ENCODE results near the gene AGGF1.
"Not testable (repeated sequence)": the region's sequence is repeated elsewhere in the genome, so short reads cannot be mapped to it uniquely, and the experiment has no call there.

AGGF1 gene

GRCh38 chr5:77066184-77066583 lies 36.0 kb downstream of the AGGF1 start:
- H3K27ac ChIP-seq: no peak overlapping the region
- no peak for TF ChIP-seq ZFX (IDR thresholded peaks at IDR 0.05)

DNA sequence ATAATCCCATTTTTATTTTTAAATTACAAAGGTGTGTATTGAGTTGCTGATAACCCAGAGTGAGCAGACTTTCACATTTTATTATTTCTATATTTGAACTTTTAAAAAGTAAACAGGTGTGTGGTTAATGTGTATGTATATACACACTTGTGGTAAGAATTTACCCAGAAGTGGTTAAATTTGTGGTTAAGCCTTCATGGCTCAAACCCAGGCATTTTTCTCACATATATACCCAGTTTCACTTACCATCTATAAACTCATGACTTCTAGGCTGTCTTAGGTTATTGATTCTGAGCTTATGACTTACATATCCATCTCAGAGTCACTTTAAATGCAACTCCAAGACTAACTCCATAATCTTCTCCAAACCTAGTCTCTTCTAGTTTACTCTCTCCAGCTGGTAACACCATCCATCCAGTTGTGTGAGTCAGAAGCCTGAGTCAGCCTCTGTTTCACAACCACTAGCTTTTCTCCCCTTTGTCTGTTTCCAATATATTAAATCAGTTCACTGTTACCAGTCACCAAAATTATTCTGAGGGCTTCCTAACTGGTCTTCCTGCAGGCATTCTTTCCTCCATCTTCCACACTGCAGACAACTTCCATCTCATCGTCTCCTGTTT lies 36.7 kb downstream of the AGGF1 start:
- H3K27ac ChIP-seq: no peak overlapping the region
- TF ChIP-seq CTCF (conservative IDR thresholded peaks at IDR 0.05): no peak
- no peak for TF ChIP-seq ZFX (IDR thresholded peaks at IDR 0.05)

- H3K27ac ChIP-seq: no peak overlapping the region
- TF ChIP-seq CTCF (conservative IDR thresholded peaks at IDR 0.05): no peak
- TF ChIP-seq ZFX (IDR thresholded peaks at IDR 0.05): no peak
These were observed 43.5 kb downstream of the AGGF1 start for GRCh38 chr5:77073667-77074066.

- H3K27ac ChIP-seq: no peak overlapping the region
- no peak for TF ChIP-seq ZFX (IDR thresholded peaks at IDR 0.05)
- TF ChIP-seq CTCF (conservative IDR thresholded peaks at IDR 0.05): no peak
These were observed 44.5 kb downstream of the AGGF1 start for GRCh38 chr5:77074745-77075144.

DNA sequence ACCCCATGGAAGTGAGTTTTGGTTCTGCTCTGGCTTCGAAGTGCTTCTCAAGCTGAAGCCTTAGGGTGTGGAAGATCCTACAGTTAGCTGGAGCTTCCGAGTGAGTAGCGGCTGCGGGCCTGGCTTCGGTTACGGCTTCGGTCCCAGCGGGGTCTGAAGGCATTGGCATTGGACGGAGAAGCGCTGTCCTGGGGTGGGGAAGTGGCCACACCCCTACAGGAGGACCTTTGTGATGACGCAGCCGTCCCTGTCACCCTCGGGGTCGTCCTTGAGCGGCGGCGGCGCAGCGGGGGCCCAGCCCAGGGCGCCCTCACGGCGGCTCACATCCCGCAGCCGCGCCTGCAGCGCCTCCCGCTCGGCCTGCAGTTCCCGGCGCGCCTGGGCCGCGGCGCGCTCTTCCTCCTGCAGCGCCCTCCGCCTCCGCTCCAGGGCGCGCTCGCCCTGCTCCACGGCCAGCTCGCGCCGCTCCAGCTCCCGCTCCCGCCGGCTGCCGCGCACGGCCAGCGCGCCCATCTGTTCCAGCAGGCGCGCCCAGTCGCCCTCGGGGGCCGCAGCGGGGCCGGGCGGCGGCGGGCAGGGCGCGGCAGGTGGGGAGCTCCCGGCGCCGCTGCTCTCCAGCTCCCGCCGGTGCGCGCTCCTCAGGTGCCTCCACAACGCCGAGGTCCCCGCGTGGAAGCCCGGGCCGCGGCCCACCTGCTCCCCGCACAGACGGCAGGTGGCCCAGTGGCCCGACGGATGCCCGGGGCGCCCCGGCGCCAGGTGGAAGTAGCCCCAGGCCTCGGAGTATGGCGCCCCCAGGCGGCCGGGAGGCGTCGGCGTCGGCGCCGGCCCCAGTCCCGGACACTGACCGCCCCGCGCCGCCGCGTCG lies 47.0 kb downstream of the AGGF1 start:
- no peak overlapping the region for H3K27ac ChIP-seq
- TF ChIP-seq ZFX (IDR thresholded peaks at IDR 0.05) (no peak), CTCF (conservative IDR thresholded peaks at IDR 0.05) (peak; percentile 48)

- no peak overlapping the region for H3K27ac ChIP-seq
- no peak for TF ChIP-seq ZFX (IDR thresholded peaks at IDR 0.05)
- peak; percentile 28 for TF ChIP-seq CTCF (conservative IDR thresholded peaks at IDR 0.05)
These were observed 47.6 kb downstream of the AGGF1 start for GRCh38 chr5:77077829-77078176.

DNA sequence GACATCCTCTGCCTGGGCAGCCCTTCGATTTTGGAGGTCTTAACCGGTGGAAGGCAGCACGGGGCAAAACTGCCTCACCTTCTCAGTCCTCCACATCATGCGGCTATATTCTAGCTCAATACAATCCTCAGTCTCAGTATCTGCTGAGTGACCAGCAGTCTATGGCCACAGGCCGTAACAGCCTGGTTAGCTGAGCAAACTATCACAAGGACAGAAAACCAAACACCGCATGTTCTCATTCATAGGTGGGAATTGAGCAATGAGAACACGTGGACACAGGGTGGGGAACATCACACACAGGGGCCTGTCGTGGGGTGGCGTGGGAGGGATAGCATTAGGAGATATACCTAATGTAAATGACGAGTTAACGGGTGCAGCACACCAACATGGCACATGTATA lies 50.3 kb downstream of the AGGF1 start:
- not testable (repeated sequence) for H3K27ac ChIP-seq

GRCh38 chr5:77080905-77081304 lies 50.7 kb downstream of the AGGF1 start:
- TF ChIP-seq CTCF (conservative IDR thresholded peaks at IDR 0.05) (no peak), ZFX (IDR thresholded peaks at IDR 0.05) (no peak)
- no peak overlapping the region for H3K27ac ChIP-seq

All from C4-2B (cell line).